Thyroid gland (tissue), 4 donors: Measurements from ENCODE around the gene MTHFD1.

Experiments
- CTCF ChIP-seq, 6 experiments: fragments of 200-600 bp in 3 of 6; fragments of 450-650 bp in 3 of 6; sonication (generic) in 3 of 6; IDR thresholded peaks; one replicate each; pipeline ENCODE4 v1.5.1; 2016 to 2019; ENCODE audit warnings: antibody characterized with exemption in 6 of 6, mild to moderate bottlenecking in 2 of 6, inconsistent platforms in 1 of 6, moderate library complexity in 1 of 6
- POLR2A ChIP-seq, 2 donors: fragments of 450-650 bp; IDR thresholded peaks; one replicate each; pipeline ENCODE4 v1.6.1; 2017; ENCODE audit warnings: antibody characterized with exemption in 2 of 2, mild to moderate bottlenecking in 2 of 2, moderate library complexity in 1 of 2

- no peak for TF ChIP-seq POLR2A (IDR thresholded peaks at IDR 0.05)
- no peak for TF ChIP-seq CTCF (IDR thresholded peaks at IDR 0.05)
Observed at GRCh38 chr14:64422005-64422404, 33.9 kb downstream of the MTHFD1 start.
